HepG2 (cell line): Measurements from ENCODE around the gene KLRC4. TPM values are rescaled to one million over a fixed set of nuclear protein-coding genes. Genes with fewer than 3 reads are reported as not detected.

Experiments
- CBFB ChIP-seq: sonication (generic); formaldehyde crosslinking; IDR thresholded peaks from 2 replicates; pipeline ENCODE4 v1.4.0; 2020; ENCODE audit warnings: missing genetic modification reagents
- MAFG ChIP-seq: sonication (generic); formaldehyde crosslinking; IDR thresholded peaks from 2 replicates; pipeline ENCODE4 v1.5.1; 2020; ENCODE audit warnings: mild to moderate bottlenecking, missing genetic modification reagents
- ZBTB40 ChIP-seq, 2 experiments: fragments of 450-650 bp in 1 of 2; sonication (generic) in 1 of 2; formaldehyde crosslinking in 1 of 2; IDR thresholded peaks; 2 replicates each; pipeline versions ENCODE4 v1.6.1 to v1.8.0; 2016 to 2022; ENCODE audit warnings: antibody characterized with exemption in 1 of 2, mild to moderate bottlenecking in 1 of 2, missing genetic modification reagents in 1 of 2
- ZNF3 ChIP-seq: IDR thresholded peaks from 2 replicates; pipeline ENCODE4 v1.7.0; 2017; ENCODE audit warnings: inconsistent platforms
- ZNF546 ChIP-seq: sonication (generic); formaldehyde crosslinking; conservative IDR thresholded peaks from 2 replicates; pipeline ENCODE4 v1.8.1; 2023; ENCODE audit warnings: mild to moderate bottlenecking, missing genetic modification reagents
- ZNF800 ChIP-seq: sonication (generic); formaldehyde crosslinking; IDR thresholded peaks from 2 replicates; pipeline ENCODE4 v1.4.0; 2020; ENCODE audit warnings: missing genetic modification reagents
- polyA plus RNA-seq, 8 experiments: library from polyadenylated mRNA; depleted of rRNA in 3 of 8; stranded (reverse) in 7 of 8; unstranded in 1 of 8; fragments of >200 nt; fragmentation: Illumina TruSeq in 4 of 8; extraction: Trizol in 4 of 8; gene quantifications; 2 replicates each; pipeline versions ENCODE4 v1.2.1 to v1.2.3, GENCODE V29; 2011 to 2016; ENCODE audit warnings: low read depth in 4 of 8, missing spikeins in 1 of 8, mixed read lengths in 1 of 8; ENCODE audit not compliant: insufficient read depth in 1 of 8
- total RNA-seq, 5 experiments: library from RNA; depleted of rRNA; stranded (reverse); fragments of >200 nt; fragmentation: Illumina TruSeq; extraction: Trizol; gene quantifications; 2 replicates each; pipeline ENCODE4 v1.2.3, GENCODE V29; 2016; ENCODE audit warnings: low read depth in 1 of 5

Gene KLRC4
- total and polyA plus RNA-seq, 2 of the 13 experiments (the other 11 are each of a cell fraction or from before 2014, with no cell fraction given) = 0.09 TPM; not detected in 1

- no peak for TF ChIP-seq ZBTB40 (IDR thresholded peaks at IDR 0.05)
- TF ChIP-seq ZBTB40 (CRISPR knock-in tag; IDR thresholded peaks at IDR 0.05) = no peak
- TF ChIP-seq ZNF800 (CRISPR knock-in tag) = no peak
- TF ChIP-seq ZNF546 = no peak
- TF ChIP-seq CBFB (CRISPR knock-in tag) = no peak
- no peak for TF ChIP-seq ZNF3
- TF ChIP-seq MAFG (CRISPR knock-in tag) = no peak
These were observed 46.5 kb downstream of the KLRC4 start (continued) for GRCh38 chr12:10362828-10363657.
